HEK293 (cell line): Measurements from ENCODE around the gene OPN4.

Source experiments
- CTCF ChIA-PET: fragments of 350-600 bp; formaldehyde crosslinking; extraction: SDS; loops from one replicate; lab custom pipeline; 2021; ENCODE audit warnings: antibody characterized with exemption; lab: Yijun Ruan, JAX
- POLR2A ChIA-PET: fragments of 300-600 bp; formaldehyde crosslinking; extraction: SDS; loops from one replicate; lab custom pipeline; 2020; ENCODE audit warnings: antibody characterized with exemption, inconsistent platforms; lab: Yijun Ruan, JAX
- H3K27ac ChIP-seq: fragments of 200-500 bp; sonication (Bioruptor generic); 2 replicates; pipeline ENCODE4 v1.5.1; 2014; ENCODE audit warnings: low read depth, low read length, control low read depth, inconsistent platforms; ENCODE audit errors: extremely low read depth
- H3K36me3 ChIP-seq, 2 experiments: fragments of 200-500 bp in 1 of 2; sonication (Bioruptor generic) in 1 of 2; 1 replicate in 1 of 2; 2 replicates in 1 of 2; pipeline ENCODE4 v1.5.1; 2014 to 2017; ENCODE audit warnings: inconsistent platforms in 2 of 2, low read length in 2 of 2; ENCODE audit not compliant: control insufficient read depth in 2 of 2, insufficient read depth in 1 of 2
- H3K4me1 ChIP-seq: fragments of 200-500 bp; sonication (Bioruptor generic); 2 replicates; pipeline ENCODE4 v1.5.1; 2014; ENCODE audit warnings: mild to moderate bottlenecking, low read length, inconsistent platforms; ENCODE audit not compliant: control insufficient read depth, insufficient read depth
- H3K4me3 ChIP-seq: 2 replicates; pipeline ENCODE4 v1.5.1; 2011; ENCODE audit warnings: low read depth, mild to moderate bottlenecking, control low read depth, low read length, moderate library complexity
- H3K9me3 ChIP-seq: fragments of 200-500 bp; sonication (Bioruptor generic); 2 replicates; pipeline ENCODE4 v1.5.1; 2014; ENCODE audit warnings: low read depth, low read length, inconsistent platforms; ENCODE audit not compliant: control insufficient read depth, insufficient read depth
- GLI2 ChIP-seq: fragments of 450-650 bp; formaldehyde crosslinking; IDR thresholded peaks from 2 replicates; pipeline ENCODE4; 2017; ENCODE audit warnings: missing biosample characterization, missing genetic modification characterization, low read depth, borderline replicate concordance
- GLIS1 ChIP-seq: fragments of 450-650 bp; formaldehyde crosslinking; IDR thresholded peaks from 2 replicates; pipeline ENCODE4 v1.5.1; 2016; ENCODE audit warnings: missing biosample characterization, missing genetic modification characterization
- HOXD13 ChIP-seq: sonication (generic); formaldehyde crosslinking; IDR thresholded peaks from 2 replicates; pipeline ENCODE4 v1.8.0; 2022; ENCODE audit warnings: missing genetic modification reagents, borderline replicate concordance
- KLF9 ChIP-seq: fragments of 450-650 bp; formaldehyde crosslinking; IDR thresholded peaks from 2 replicates; pipeline ENCODE4 v1.5.1; 2016; ENCODE audit warnings: missing biosample characterization, missing genetic modification characterization, low read depth
- MEIS1 ChIP-seq: sonication (generic); formaldehyde crosslinking; IDR thresholded peaks from 2 replicates; pipeline ENCODE4 v1.8.1; 2022; ENCODE audit warnings: missing genetic modification reagents, mild to moderate bottlenecking, borderline replicate concordance
- TCF7L2 ChIP-seq: IDR thresholded peaks from 2 replicates; pipeline ENCODE4 v1.6.1; 2011; ENCODE audit warnings: low read depth, mild to moderate bottlenecking, inconsistent platforms, low read length, moderate library complexity, borderline replicate concordance
- ZBTB17 ChIP-seq: fragments of 450-650 bp; formaldehyde crosslinking; IDR thresholded peaks from 2 replicates; pipeline ENCODE4 v1.5.1; 2016; ENCODE audit warnings: missing biosample characterization, missing genetic modification characterization
- ZBTB21 ChIP-seq: fragments of 450-650 bp; formaldehyde crosslinking; IDR thresholded peaks from 2 replicates; pipeline ENCODE4 v1.5.1; 2017; ENCODE audit warnings: missing biosample characterization, missing genetic modification characterization
- ZEB2 ChIP-seq: fragments of 450-650 bp; formaldehyde crosslinking; IDR thresholded peaks from 2 replicates; pipeline ENCODE4 v1.5.1; 2016; ENCODE audit warnings: missing biosample characterization, missing genetic modification characterization
- ZFHX2 ChIP-seq: fragments of 450-650 bp; formaldehyde crosslinking; conservative IDR thresholded peaks from 2 replicates; pipeline ENCODE4 v1.5.1; 2016; ENCODE audit warnings: missing biosample characterization, missing genetic modification characterization
- ZIC2 ChIP-seq: fragments of 450-650 bp; formaldehyde crosslinking; IDR thresholded peaks from 2 replicates; pipeline ENCODE4 v1.5.1; 2016; ENCODE audit warnings: missing biosample characterization, missing genetic modification characterization
- ZNF132 ChIP-seq: fragments of 450-650 bp; formaldehyde crosslinking; IDR thresholded peaks from 2 replicates; pipeline ENCODE4 v1.5.1; 2017; ENCODE audit warnings: missing biosample characterization, missing genetic modification characterization, borderline replicate concordance
- ZNF138 ChIP-seq: fragments of 450-650 bp; formaldehyde crosslinking; IDR thresholded peaks from 2 replicates; pipeline ENCODE4 v1.5.1; 2016; ENCODE audit warnings: missing biosample characterization, missing genetic modification characterization, borderline replicate concordance
- ZNF146 ChIP-seq: fragments of 450-650 bp; formaldehyde crosslinking; IDR thresholded peaks from 2 replicates; pipeline ENCODE4 v1.5.1; 2016; ENCODE audit warnings: missing biosample characterization, missing genetic modification characterization
- ZNF16 ChIP-seq: fragments of 450-650 bp; formaldehyde crosslinking; IDR thresholded peaks from 2 replicates; pipeline ENCODE4 v1.5.1; 2016; ENCODE audit warnings: low read depth, missing biosample characterization, missing genetic modification characterization
- ZNF169 ChIP-seq: fragments of 450-650 bp; formaldehyde crosslinking; IDR thresholded peaks from 2 replicates; pipeline ENCODE4 v1.5.1; 2016; ENCODE audit warnings: missing biosample characterization, missing genetic modification characterization
- ZNF202 ChIP-seq: fragments of 450-650 bp; formaldehyde crosslinking; IDR thresholded peaks from 2 replicates; pipeline ENCODE4 v1.5.1; 2016; ENCODE audit warnings: missing biosample characterization, missing genetic modification characterization, borderline replicate concordance
- ZNF266 ChIP-seq: fragments of 450-650 bp; formaldehyde crosslinking; IDR thresholded peaks from 2 replicates; pipeline ENCODE4 v1.5.1; 2016; ENCODE audit warnings: missing biosample characterization, missing genetic modification characterization, low read depth
- ZNF280C ChIP-seq: fragments of 450-650 bp; formaldehyde crosslinking; IDR thresholded peaks from 2 replicates; pipeline ENCODE4 v1.5.1; 2016; ENCODE audit warnings: missing biosample characterization, missing genetic modification characterization
- ZNF311 ChIP-seq: fragments of 450-650 bp; formaldehyde crosslinking; IDR thresholded peaks from 2 replicates; pipeline ENCODE4 v1.5.1; 2017; ENCODE audit warnings: missing biosample characterization, missing genetic modification characterization, borderline replicate concordance
- ZNF391 ChIP-seq: fragments of 450-650 bp; formaldehyde crosslinking; IDR thresholded peaks from 2 replicates; pipeline ENCODE4 v1.5.1; 2016; ENCODE audit warnings: low read depth, missing biosample characterization, missing genetic modification characterization, borderline replicate concordance
- ZNF426 ChIP-seq: fragments of 450-650 bp; formaldehyde crosslinking; IDR thresholded peaks from 2 replicates; pipeline ENCODE4 v1.5.1; 2017; ENCODE audit warnings: missing biosample characterization, missing genetic modification characterization, mild to moderate bottlenecking, inconsistent platforms, moderate library complexity
- ZNF510 ChIP-seq: fragments of 450-650 bp; formaldehyde crosslinking; IDR thresholded peaks from 2 replicates; pipeline ENCODE4 v1.5.1; 2018; ENCODE audit warnings: mild to moderate bottlenecking, missing genetic modification characterization, missing biosample characterization; ENCODE audit not compliant: insufficient replicate concordance
- ZNF558 ChIP-seq: fragments of 450-650 bp; formaldehyde crosslinking; IDR thresholded peaks from 2 replicates; pipeline ENCODE4 v1.5.1; 2016; ENCODE audit warnings: missing biosample characterization, missing genetic modification characterization
- ZNF571 ChIP-seq: fragments of 450-650 bp; formaldehyde crosslinking; IDR thresholded peaks from 2 replicates; pipeline ENCODE4 v1.5.0; 2017; ENCODE audit warnings: missing biosample characterization, missing genetic modification characterization
- ZNF623 ChIP-seq: fragments of 450-650 bp; formaldehyde crosslinking; IDR thresholded peaks from 2 replicates; pipeline ENCODE4 v1.5.1; 2016; ENCODE audit warnings: missing biosample characterization, missing genetic modification characterization
- ZNF624 ChIP-seq: fragments of 450-650 bp; formaldehyde crosslinking; IDR thresholded peaks from 2 replicates; pipeline ENCODE4 v1.5.1; 2017; ENCODE audit warnings: missing biosample characterization, missing genetic modification characterization
- ZNF768 ChIP-seq: fragments of 450-650 bp; formaldehyde crosslinking; IDR thresholded peaks from 2 replicates; pipeline ENCODE4 v1.5.1; 2018; ENCODE audit warnings: missing biosample characterization, mild to moderate bottlenecking, missing genetic modification characterization
- ZNF791 ChIP-seq: fragments of 450-650 bp; formaldehyde crosslinking; IDR thresholded peaks from 2 replicates; pipeline ENCODE4 v1.5.1; 2016; ENCODE audit warnings: missing biosample characterization, missing genetic modification characterization
- ZSCAN4 ChIP-seq: fragments of 450-650 bp; formaldehyde crosslinking; IDR thresholded peaks from 2 replicates; pipeline ENCODE4 v1.5.1; 2017; ENCODE audit warnings: missing biosample characterization, missing genetic modification characterization

The OPN4 gene

GRCh38 chr10:86664341-86665217, 10.2 kb downstream of the OPN4 start:
- POLR2A ChIA-PET = interaction anchor here (1.8 kb wide), 1 partner anchor 17 kb away, joined by 4 read pairs; no protein-coding TSS in a partner anchor
- Histone ChIP-seq H3K27ac (no peak overlapping the region), H3K4me1 (peaks cover 9% of the 10 kb centered on the region), H3K4me3 (no peak overlapping the region), H3K9me3 (no peaks in the 10 kb centered on the region), H3K36me3 (no peaks in the 10 kb centered on the region)
- TF ChIP-seq ZNF624 (tag by site-specific recombination) = no peak
- peak; percentile 69; the same call in 1 of the 2 replicates for TF ChIP-seq ZIC2 (tag by site-specific recombination)
- TF ChIP-seq ZNF558 = no peak
- TF ChIP-seq ZNF138 (tag by site-specific recombination) = no peak
- TF ChIP-seq ZNF16 = no peak
- peak; percentile 76 for TF ChIP-seq GLIS1
- TF ChIP-seq ZNF768 (tag by site-specific recombination) = no peak
- TF ChIP-seq ZNF623 = no peak
- TF ChIP-seq ZBTB21 (tag by site-specific recombination) = no peak
- TF ChIP-seq ZNF391 (tag by site-specific recombination) = no peak
- TF ChIP-seq ZNF791 = no peak
- no peak for TF ChIP-seq HOXD13
- TF ChIP-seq ZNF571 = no peak
- TF ChIP-seq ZNF280C (tag by site-specific recombination) = no peak
- no peak for TF ChIP-seq ZNF426
- no peak for TF ChIP-seq ZSCAN4
- no peak for TF ChIP-seq ZBTB17 (tag by site-specific recombination)
- no peak for TF ChIP-seq ZNF311
- no peak for TF ChIP-seq ZNF266 (tag by site-specific recombination)
- no peak for TF ChIP-seq ZNF169 (tag by site-specific recombination)
- peak; percentile 59; the same call in 1 of the 2 replicates for TF ChIP-seq ZFHX2 (tag by site-specific recombination)
- CTCF ChIA-PET = interaction anchor here (0.9 kb wide), 1 partner anchor 24 kb away, joined by 4 read pairs; no protein-coding TSS in a partner anchor

GRCh38 chr10:86665218-86665607, 10.9 kb downstream of the OPN4 start:
- Histone ChIP-seq H3K4me3 (no peak overlapping the region), H3K27ac (no peak overlapping the region), H3K4me1 (peaks cover 9% of the 10 kb centered on the region), H3K36me3 (no peaks in the 10 kb centered on the region), H3K9me3 (no peaks in the 10 kb centered on the region)
- TF ChIP-seq ZNF571 (no peak), GLI2 (tag by site-specific recombination) (no peak), MEIS1 (CRISPR knock-in tag) (no peak), ZNF132 (tag by site-specific recombination) (no peak), KLF9 (no peak), ZEB2 (no peak), TCF7L2 (no peak), ZNF311 (no peak), ZNF146 (tag by site-specific recombination) (no peak), ZNF202 (tag by site-specific recombination) (no peak), ZNF510 (tag by site-specific recombination) (no peak)
- ChIA-PET CTCF (no interaction called here), POLR2A (interaction anchor here (1.8 kb wide), 1 partner anchor 17 kb away, joined by 4 read pairs; no protein-coding TSS in a partner anchor)
